Endothelial cell of umbilical vein (primary cell): ENCODE results near the gene ZBTB7C. TPM values are rescaled to one million over a fixed set of nuclear protein-coding genes. Genes with fewer than 3 reads are reported as not detected.

Experiments
- BruUV-seq: library from RNA; stranded (reverse); fragments of 400-500 nt; replicated peaks from 2 replicates; lab custom pipeline; 2021; lab: Mats Ljungman, UMichigan
- CTCF ChIA-PET: fragments of 300-600, 350-600 bp; sonication (Branson Sonifier 250); formaldehyde crosslinking; loops from one replicate; lab custom pipeline; 2021; ENCODE audit warnings: antibody characterized with exemption, inconsistent platforms; lab: Charles Lee
- POLR2A ChIA-PET: fragments of 300-600, 350-600 bp; sonication (Branson Sonifier 250); formaldehyde crosslinking; loops from one replicate; lab custom pipeline; 2021; ENCODE audit warnings: antibody characterized with exemption, inconsistent platforms; lab: Charles Lee
- DNase-seq: peaks from one replicate; pipeline ENCODE4 v3.0.0-alpha.2; 2011; ENCODE audit warnings: low read depth, low spot score
- FAIRE-seq: peaks from 2 replicates; lab custom pipeline; 2011; peaks lifted over from hg19 to GRCh38; lab: Jason Lieb, UNC
- H2AFZ ChIP-seq: 2 replicates; pipeline ENCODE4 v1.6.0; 2012; ENCODE audit warnings: low read depth, low read length, control low read depth, inconsistent platforms
- H3K27ac ChIP-seq: 2 replicates; pipeline ENCODE4 v1.5.1; 2011; ENCODE audit warnings: low read depth, mild to moderate bottlenecking, control low read depth, low read length, moderate library complexity; ENCODE audit not compliant: insufficient read depth
- H3K27me3 ChIP-seq, 2 experiments: 2 replicates each; pipeline versions ENCODE4 v1.6.0 to v1.6.1; 2011; ENCODE audit warnings: low read length in 2 of 2, mixed read lengths in 1 of 2; ENCODE audit not compliant: control insufficient read depth in 2 of 2, insufficient read depth in 2 of 2
- H3K36me3 ChIP-seq, 2 experiments: 2 replicates in 1 of 2; 3 replicates in 1 of 2; pipeline ENCODE4 v1.5.1; 2011; ENCODE audit warnings: low read length in 2 of 2, mild to moderate bottlenecking in 1 of 2, moderate library complexity in 1 of 2; ENCODE audit not compliant: control insufficient read depth in 2 of 2, insufficient read depth in 2 of 2; ENCODE audit errors: extremely low read depth in 1 of 2
- H3K4me1 ChIP-seq: 3 replicates; pipeline ENCODE4 v1.5.1; 2011; ENCODE audit warnings: mild to moderate bottlenecking, low read length; ENCODE audit not compliant: control insufficient read depth, insufficient read depth; ENCODE audit errors: extremely low read depth
- H3K4me2 ChIP-seq: 2 replicates; pipeline ENCODE4 v1.6.1; 2011; ENCODE audit warnings: low read length, control low read depth, mixed read lengths; ENCODE audit not compliant: insufficient read depth
- H3K4me3 ChIP-seq, 3 experiments: fragments of 200-600 bp in 1 of 3; sonication (generic), shearing (Covaris generic) in 1 of 3; replicated peaks in 1 of 3; 2 replicates each; pipeline ENCODE4 v1.5.1; 2011 to 2016; ENCODE audit warnings: control low read depth in 3 of 3, low read length in 3 of 3, mild to moderate bottlenecking in 2 of 3, inconsistent platforms in 1 of 3, low read depth in 1 of 3, moderate library complexity in 1 of 3; ENCODE audit not compliant: insufficient read depth in 1 of 3
- H3K79me2 ChIP-seq: 2 replicates; pipeline ENCODE4 v1.6.0; 2012; ENCODE audit warnings: low read length, inconsistent platforms; ENCODE audit not compliant: control insufficient read depth, insufficient read depth
- H3K9ac ChIP-seq: replicated peaks from 2 replicates; pipeline ENCODE3; 2011; ENCODE audit warnings: low read length, control low read depth; ENCODE audit not compliant: insufficient read depth; ENCODE audit errors: extremely low read depth
- H3K9me1 ChIP-seq: replicated peaks from 3 replicates; pipeline ENCODE4 v1.6.0; 2011; ENCODE audit warnings: mild to moderate bottlenecking, low read length; ENCODE audit not compliant: control insufficient read depth, insufficient read depth; ENCODE audit errors: extremely low read depth
- H3K9me3 ChIP-seq: replicated peaks from 2 replicates; pipeline ENCODE4 v1.5.1; 2012; ENCODE audit warnings: low read length, inconsistent platforms; ENCODE audit not compliant: control insufficient read depth, insufficient read depth
- H4K20me1 ChIP-seq: replicated peaks from 2 replicates; pipeline ENCODE3; 2011; ENCODE audit warnings: mild to moderate bottlenecking, low read length; ENCODE audit not compliant: control insufficient read depth, insufficient read depth; ENCODE audit errors: extremely low read depth
- EZH2 ChIP-seq: IDR thresholded peaks from 2 replicates; pipeline ENCODE4 v1.6.1; 2012; ENCODE audit warnings: borderline replicate concordance, low read depth, mild to moderate bottlenecking, moderate library complexity, low read length, inconsistent platforms; ENCODE audit not compliant: severe bottlenecking
- FOS ChIP-seq: IDR thresholded peaks from 2 replicates; pipeline ENCODE4 v1.6.1; 2011; ENCODE audit warnings: mild to moderate bottlenecking, low read length, moderate library complexity, borderline replicate concordance; ENCODE audit not compliant: insufficient read depth
- GATA2 ChIP-seq: IDR thresholded peaks from 2 replicates; pipeline ENCODE4 v1.7.0; 2011; ENCODE audit warnings: low read depth, mild to moderate bottlenecking, moderate library complexity, mixed read lengths, low read length; ENCODE audit not compliant: insufficient read length, insufficient read depth
- JUN ChIP-seq: IDR thresholded peaks from 2 replicates; pipeline ENCODE4 v1.6.1; 2011; ENCODE audit warnings: borderline replicate concordance, low read depth; ENCODE audit not compliant: insufficient read length, insufficient read depth
- MYC ChIP-seq: IDR thresholded peaks from one replicate; pipeline ENCODE4 v1.6.1; 2011; ENCODE audit warnings: mild to moderate bottlenecking, low read depth, low read length
- POLR2A ChIP-seq: IDR thresholded peaks from 2 replicates; pipeline ENCODE4 v1.6.1; 2012; ENCODE audit warnings: low read depth, mild to moderate bottlenecking, control low read depth, low read length
- POLR2AphosphoS5 ChIP-seq: IDR thresholded peaks from 2 replicates; pipeline ENCODE4 v1.6.1; 2012; ENCODE audit warnings: low read depth, mild to moderate bottlenecking, control low read depth, low read length, moderate library complexity; ENCODE audit not compliant: insufficient read depth
- dilution Hi-C: fragments of 300-500 bp; cut with MboI; formaldehyde crosslinking; loops from one replicate; pipeline ENCODE4 v1.15.0; 2019; ENCODE audit warnings: low sequenced_read_pairs; ENCODE audit not compliant: extremely low pct_ligation_motif_present
- intact Hi-C: fragments of 100-400 bp; cut with micrococcal nuclease; formaldehyde crosslinking; loops from one replicate; pipeline ENCODE4 v1.10.0; 2022
- polyA plus RNA-seq, 4 experiments: library from polyadenylated mRNA; depleted of rRNA in 3 of 4; stranded (reverse) in 3 of 4; unstranded in 1 of 4; fragments of >200 nt; gene quantifications; 2 replicates each; pipeline versions ENCODE4 v1.2.1 to v1.2.3, GENCODE V29; 2011 to 2012; ENCODE audit warnings: missing spikeins in 1 of 4
- total RNA-seq: library from RNA; stranded (reverse); gene quantifications from 2 replicates; pipeline ENCODE4 v1.2.3, GENCODE V29; 2021
- TF ChIP-seq, protein P1 (sequence below), 2 donors: IDR thresholded peaks; 1 replicate in 1 of 2; 2 replicates in 1 of 2; pipeline ENCODE4 v1.5.1; 2011; ENCODE audit warnings: low read length in 2 of 2, mild to moderate bottlenecking in 2 of 2, moderate library complexity in 2 of 2, control low read depth in 1 of 2, inconsistent platforms in 1 of 2, low read depth in 1 of 2; ENCODE audit not compliant: insufficient read depth in 1 of 2; ENCODE audit errors: extremely low read depth in 1 of 2
- TF ChIP-seq, protein P2 (sequence below): IDR thresholded peaks from 2 replicates; pipeline ENCODE4 v1.6.1; 2011; ENCODE audit not compliant: insufficient read depth, insufficient read length

The ZBTB7C gene
- total and polyA plus RNA-seq, 2 donors (not counting 3 experiments of a cell fraction or from before 2014, with no cell fraction given), result not detected

- ChIA-PET CTCF (no interaction called here), POLR2A (no interaction called here)
- Histone ChIP-seq H3K27me3 (peaks cover 0 to 3% of the 10 kb centered on the region in 2 experiments), H3K36me3 (no peaks in the 10 kb centered on the region), H3K79me2 (no peaks in the 10 kb centered on the region), H3K4me1 (no peaks in the 10 kb centered on the region), H3K4me3 (no peak overlapping the region), H3K9me3 (no peaks in the 10 kb centered on the region), H3K4me2 (no peak overlapping the region), H2AFZ (no peak overlapping the region), H3K27ac (no peak overlapping the region), H3K9me1 (no peaks in the 10 kb centered on the region), H3K9ac (no peak overlapping the region), H4K20me1 (no peaks in the 10 kb centered on the region)
- intact Hi-C loops, result no loop called here
- TF ChIP-seq, protein P1, sequence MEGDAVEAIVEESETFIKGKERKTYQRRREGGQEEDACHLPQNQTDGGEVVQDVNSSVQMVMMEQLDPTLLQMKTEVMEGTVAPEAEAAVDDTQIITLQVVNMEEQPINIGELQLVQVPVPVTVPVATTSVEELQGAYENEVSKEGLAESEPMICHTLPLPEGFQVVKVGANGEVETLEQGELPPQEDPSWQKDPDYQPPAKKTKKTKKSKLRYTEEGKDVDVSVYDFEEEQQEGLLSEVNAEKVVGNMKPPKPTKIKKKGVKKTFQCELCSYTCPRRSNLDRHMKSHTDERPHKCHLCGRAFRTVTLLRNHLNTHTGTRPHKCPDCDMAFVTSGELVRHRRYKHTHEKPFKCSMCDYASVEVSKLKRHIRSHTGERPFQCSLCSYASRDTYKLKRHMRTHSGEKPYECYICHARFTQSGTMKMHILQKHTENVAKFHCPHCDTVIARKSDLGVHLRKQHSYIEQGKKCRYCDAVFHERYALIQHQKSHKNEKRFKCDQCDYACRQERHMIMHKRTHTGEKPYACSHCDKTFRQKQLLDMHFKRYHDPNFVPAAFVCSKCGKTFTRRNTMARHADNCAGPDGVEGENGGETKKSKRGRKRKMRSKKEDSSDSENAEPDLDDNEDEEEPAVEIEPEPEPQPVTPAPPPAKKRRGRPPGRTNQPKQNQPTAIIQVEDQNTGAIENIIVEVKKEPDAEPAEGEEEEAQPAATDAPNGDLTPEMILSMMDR (IDR thresholded peaks at IDR 0.05; ENCODE audit: extremely low read depth in 1 of 2, insufficient read depth in 1 of 2, low read depth in 1 of 2, low read length in 2 of 2), result no peak
- TF ChIP-seq JUN (no peak), EZH2 (no peak), GATA2 (no peak), FOS (no peak), POLR2A (no peak), POLR2AphosphoS5 (no peak), MYC (no peak)
- TF ChIP-seq, protein P2, sequence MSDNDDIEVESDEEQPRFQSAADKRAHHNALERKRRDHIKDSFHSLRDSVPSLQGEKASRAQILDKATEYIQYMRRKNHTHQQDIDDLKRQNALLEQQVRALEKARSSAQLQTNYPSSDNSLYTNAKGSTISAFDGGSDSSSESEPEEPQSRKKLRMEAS, result no peak
- DNase-seq (no peak), FAIRE-seq (no peak)
- no TSS peak for BruUV-seq
- dilution Hi-C loops, result no loop called here
These were observed 214.5 kb downstream of the ZBTB7C start for GRCh38 chr18:48194591-48195181.
